Measurements from ENCODE around the gene NF1. TPM values are rescaled to one million over a fixed set of nuclear protein-coding genes. Genes with fewer than 3 reads are reported as not detected.
A peak's percentile ranks its signal among the peaks of the same experiment; 100 is the strongest.
"Not testable (repeated sequence)": the region's sequence is repeated elsewhere in the genome, so short reads cannot be mapped to it uniquely, and the experiment has no call there.

The NF1 gene
- total RNA-seq, 2 donors from 2014 or later = 33.6 to 39.1 TPM

- ATAC-seq (no peak), DNase-seq (ENCODE audit: low spot score in 2 of 2) (no peak)
- Mint-ChIP-seq H3K9me3 (peaks cover 0 to 5% of the 10 kb centered on the region in 2 donors), H3K27ac (no peak overlapping the region), H3K36me3 (no peaks in the 10 kb centered on the region)
Observed at GRCh38 chr17:31289790-31290189, 195.0 kb downstream of the NF1 start.

GRCh38 chr17:31291820-31292219 is 197.0 kb downstream of the NF1 start:
- Mint-ChIP-seq H3K27ac (no peak overlapping the region), H3K9me3 (peaks cover 0 to 5% of the 10 kb centered on the region in 2 donors), H3K36me3 (no peaks in the 10 kb centered on the region)
- DNase-seq (ENCODE audit: low spot score in 2 of 2) = no peak
- no peak for ATAC-seq

- no peak overlapping the region for H3K27ac Mint-ChIP-seq
- DNase-seq (ENCODE audit: low spot score in 2 of 2) (no peak), ATAC-seq (no peak)
- H3K36me3 Mint-ChIP-seq = no peaks in the 10 kb centered on the region
- no peaks in the 10 kb centered on the region for H3K9me3 Mint-ChIP-seq
Observed at GRCh38 chr17:31293581-31293980, 198.8 kb downstream of the NF1 start.

GRCh38 chr17:31294231-31294630 is 199.5 kb downstream of the NF1 start:
- Mint-ChIP-seq H3K27ac (no peak overlapping the region), H3K9me3 (no peaks in the 10 kb centered on the region), H3K36me3 (no peaks in the 10 kb centered on the region)
- ATAC-seq (no peak), DNase-seq (ENCODE audit: low spot score in 2 of 2) (no peak)

GRCh38 chr17:31294820-31295488 is 200.2 kb downstream of the NF1 start:
- Mint-ChIP-seq H3K27ac (no peak overlapping the region), H3K9me3 (no peaks in the 10 kb centered on the region), H3K36me3 (no peaks in the 10 kb centered on the region)
- no peak for DNase-seq (ENCODE audit: low spot score in 2 of 2)
- no peak for ATAC-seq

- ATAC-seq (no peak), DNase-seq (ENCODE audit: low spot score in 2 of 2) (no peak)
- no peaks in the 10 kb centered on the region for H3K9me3 Mint-ChIP-seq
- no peak overlapping the region for H3K27ac Mint-ChIP-seq
- H3K36me3 Mint-ChIP-seq = no peaks in the 10 kb centered on the region
Observed at GRCh38 chr17:31295489-31295871, 200.7 kb downstream of the NF1 start.

- no peak for ATAC-seq
- Mint-ChIP-seq H3K27ac (no peak overlapping the region), H3K9me3 (no peaks in the 10 kb centered on the region), H3K36me3 (no peaks in the 10 kb centered on the region)
- DNase-seq (ENCODE audit: low spot score in 2 of 2) = no peak
Observed at GRCh38 chr17:31296142-31296541, 201.4 kb downstream of the NF1 start.

- no peak for DNase-seq (ENCODE audit: low spot score in 2 of 2)
- no peaks in the 10 kb centered on the region for H3K9me3 Mint-ChIP-seq
- no peak within 1 kb of the TSS for H3K27ac Mint-ChIP-seq
- no peaks in the 10 kb centered on the region for H3K36me3 Mint-ChIP-seq
- no peak for ATAC-seq
Observed at GRCh38 chr17:31297090-31297489, 202.3 kb downstream of the NF1 start, which contains the start of gene OMG. Gene OMG, minus strand, starts transcription at chr17:31297239. Its CDS starts 908 bp downstream, at chr17:31296331.

GRCh38 chr17:31299624-31300023 is 204.8 kb downstream of the NF1 start:
- H3K9me3 Mint-ChIP-seq = peaks cover 0 to 6% of the 10 kb centered on the region in 2 donors
- no peak for DNase-seq (ENCODE audit: low spot score in 2 of 2)
- peaks cover 7 to 20% of the 10 kb centered on the region in 2 donors for H3K36me3 Mint-ChIP-seq
- H3K27ac Mint-ChIP-seq = no peak overlapping the region
- ATAC-seq = no peak

GRCh38 chr17:31307640-31308039 is 212.9 kb downstream of the NF1 start:
- H3K27ac Mint-ChIP-seq = peak overlapping the region in 1 of 2 donors; percentile 84
- ATAC-seq = peak; percentile 28 to 40
- H3K9me3 Mint-ChIP-seq = peaks cover 4 to 12% of the 10 kb centered on the region in 2 donors
- no peak for DNase-seq (ENCODE audit: low spot score in 2 of 2)
- H3K36me3 Mint-ChIP-seq = peaks cover 15 to 38% of the 10 kb centered on the region in 2 donors

GRCh38 chr17:31308372-31309334 is 213.9 kb downstream of the NF1 start:
- Mint-ChIP-seq H3K27ac (peak overlapping the region; percentile 84 to 91), H3K9me3 (peaks cover 4 to 12% of the 10 kb centered on the region in 2 donors), H3K36me3 (peaks cover 15 to 30% of the 10 kb centered on the region in 2 donors)
- ATAC-seq (peak; percentile 70 to 75), DNase-seq (ENCODE audit: low spot score in 2 of 2) (no peak)

- Mint-ChIP-seq H3K9me3 (peaks cover 4 to 6% of the 10 kb centered on the region in 2 donors), H3K27ac (peak overlapping the region; percentile 84 to 91), H3K36me3 (peaks cover 9 to 22% of the 10 kb centered on the region in 2 donors)
- DNase-seq (ENCODE audit: low spot score in 2 of 2) = no peak
- ATAC-seq = no peak
Observed at GRCh38 chr17:31309556-31309955, 214.8 kb downstream of the NF1 start.

- ATAC-seq = peak; percentile 31 to 39
- Mint-ChIP-seq H3K36me3 (peaks cover 2 to 20% of the 10 kb centered on the region in 2 donors), H3K27ac (peak overlapping the region; percentile 84 to 91), H3K9me3 (peaks cover 0 to under 1% of the 10 kb centered on the region in 2 donors)
- DNase-seq (ENCODE audit: low spot score in 2 of 2) = peak in 1 of 2 donors; percentile 21
Observed at GRCh38 chr17:31310260-31310659, 215.5 kb downstream of the NF1 start.

- ATAC-seq (peak; percentile 21 to 26), DNase-seq (ENCODE audit: low spot score in 2 of 2) (no peak)
- H3K36me3 Mint-ChIP-seq = peaks cover 0 to 13% of the 10 kb centered on the region in 2 donors
- no peaks in the 10 kb centered on the region for H3K9me3 Mint-ChIP-seq
- H3K27ac Mint-ChIP-seq = peak overlapping the region; percentile 84 to 91
Observed at GRCh38 chr17:31310886-31311285, 216.1 kb downstream of the NF1 start.

GRCh38 chr17:31311526-31311925 is 216.7 kb downstream of the NF1 start:
- DNase-seq (ENCODE audit: low spot score in 2 of 2) (no peak), ATAC-seq (peak in 1 of 2 donors; percentile 19)
- Mint-ChIP-seq H3K27ac (peak overlapping the region; percentile 84 to 91), H3K9me3 (no peaks in the 10 kb centered on the region), H3K36me3 (peaks cover 0 to 8% of the 10 kb centered on the region in 2 donors)

GRCh38 chr17:31312223-31312622 is 217.4 kb downstream of the NF1 start:
- ATAC-seq, H3K9me3 Mint-ChIP-seq, H3K36me3 Mint-ChIP-seq: not testable (repeated sequence)
- DNase-seq (ENCODE audit: low spot score in 2 of 2) = peak in 1 of 2 donors; percentile 30
- peak overlapping the region; percentile 84 to 91 for H3K27ac Mint-ChIP-seq
